ENCODE measurements around the gene GOLGA6A.
A peak's percentile ranks its signal among the peaks of the same experiment; 100 is the strongest.
"Not testable (repeated sequence)": the region's sequence is repeated elsewhere in the genome, so short reads cannot be mapped to it uniquely, and the experiment has no call there.

The GOLGA6A gene

DNA sequence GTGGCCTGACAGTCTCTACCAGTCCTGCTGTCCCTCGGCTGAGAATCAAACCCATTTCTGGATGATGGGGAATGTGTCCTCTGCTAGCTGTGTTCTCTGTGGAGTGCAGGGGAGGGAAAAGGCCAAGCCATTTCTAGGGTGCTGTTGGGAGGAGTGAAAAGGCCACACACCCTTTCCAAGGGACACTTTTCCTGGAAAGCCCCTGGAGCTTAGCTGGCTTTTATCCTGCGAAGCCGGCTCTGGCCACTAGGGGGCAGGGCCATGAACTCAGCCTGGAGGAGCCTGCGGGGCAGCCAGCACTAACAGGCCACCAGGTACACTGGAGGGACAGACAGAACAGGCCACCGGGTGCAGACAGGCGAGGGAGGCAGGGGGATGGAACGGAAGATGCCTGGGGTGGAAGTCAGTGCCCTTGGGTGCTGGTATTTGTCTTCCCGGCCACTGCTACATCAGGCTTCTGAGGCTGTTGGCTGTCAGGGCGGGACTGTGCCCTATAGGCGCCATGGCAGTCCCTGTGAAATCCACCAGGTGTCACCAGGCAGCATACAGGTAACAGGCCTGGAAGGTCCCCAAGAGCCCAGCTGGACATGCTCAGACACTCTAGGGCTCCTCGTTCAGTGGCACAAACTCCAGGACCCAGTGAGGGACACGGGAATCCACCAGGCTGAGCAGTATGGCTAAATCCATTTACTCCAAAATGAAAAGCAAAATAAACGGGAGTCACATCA, 16.5 kb downstream of the GOLGA6A start:
- not testable (repeated sequence) for H3K27ac Mint-ChIP-seq; H3K27me3 Mint-ChIP-seq (ENCODE audit: low read depth); H3K36me3 Mint-ChIP-seq (ENCODE audit: low read depth); H3K4me3 Mint-ChIP-seq; H3K9me3 Mint-ChIP-seq; H3K4me1 Mint-ChIP-seq
- TF ChIP-seq CTCF (IDR thresholded peaks at IDR 0.05; ENCODE audit: unreplicated experiment in 3 of 3): peak; percentile 61 to 63 (median 63)

- not testable (repeated sequence) for H3K36me3 Mint-ChIP-seq (ENCODE audit: low read depth); H3K27ac Mint-ChIP-seq; H3K4me3 Mint-ChIP-seq; H3K9me3 Mint-ChIP-seq; H3K4me1 Mint-ChIP-seq
- H3K27me3 Mint-ChIP-seq (ENCODE audit: low read depth): peaks cover 14% of the 10 kb centered on the region
These were observed 17.5 kb downstream of the GOLGA6A start for GRCh38 chr15:74064822-74065221.

DNA sequence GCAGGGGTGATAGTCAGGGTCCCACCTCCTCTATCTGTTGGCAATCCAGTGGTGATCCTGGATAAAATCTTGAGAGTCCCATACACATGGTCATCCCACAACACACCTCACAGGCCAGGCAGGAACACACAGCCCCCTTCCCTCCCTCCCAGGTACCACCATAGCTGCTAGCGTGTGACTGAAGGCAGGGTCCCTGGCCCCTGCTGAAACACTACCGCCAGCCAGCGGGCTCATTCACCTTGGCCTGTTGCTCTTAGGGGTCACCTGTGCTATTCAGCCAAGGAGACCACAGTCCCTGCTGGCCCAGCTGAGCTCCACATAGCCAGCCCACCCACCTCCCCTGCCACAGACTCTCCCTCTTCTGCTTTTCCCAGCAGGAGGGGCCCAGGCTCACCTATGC, 18.2 kb downstream of the GOLGA6A start:
- H3K27ac Mint-ChIP-seq; H3K9me3 Mint-ChIP-seq; H3K4me3 Mint-ChIP-seq; H3K36me3 Mint-ChIP-seq (ENCODE audit: low read depth); H3K4me1 Mint-ChIP-seq: not testable (repeated sequence)
- H3K27me3 Mint-ChIP-seq (ENCODE audit: low read depth): peaks cover 14% of the 10 kb centered on the region

DNA sequence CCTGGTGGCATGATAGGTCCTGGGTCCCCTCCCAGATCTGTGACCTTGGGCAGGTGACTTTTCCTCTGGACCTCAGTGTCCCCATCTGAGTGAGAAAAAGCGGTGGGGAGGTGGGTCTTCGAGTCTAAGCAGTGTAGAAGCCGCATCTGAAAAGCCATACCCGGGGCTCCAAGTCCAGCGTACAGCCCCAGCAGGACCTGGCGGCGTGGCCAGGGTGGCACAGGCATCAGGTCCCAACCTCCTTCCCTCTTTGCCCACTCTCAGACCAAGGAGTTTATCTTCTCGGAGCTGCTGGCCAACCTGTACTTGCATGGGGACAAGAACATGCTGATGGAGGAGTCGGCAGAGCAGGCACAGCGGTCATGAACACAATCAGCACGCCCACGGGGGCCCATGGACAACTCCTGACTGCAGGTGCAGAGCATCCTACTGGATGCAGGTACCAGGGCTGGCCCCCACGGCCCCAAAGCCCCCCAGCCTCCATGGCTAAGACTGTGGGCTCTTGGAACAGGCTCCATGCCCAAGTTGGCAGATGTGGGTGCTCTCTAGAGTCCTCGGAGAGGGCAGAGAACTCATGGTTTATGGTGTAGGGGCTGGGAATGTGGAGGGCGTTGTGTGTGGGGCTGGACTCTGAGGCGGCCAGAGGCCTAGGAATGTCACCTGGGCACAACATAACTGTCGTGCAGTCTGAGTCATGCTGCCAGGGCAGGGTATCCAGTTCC, 18.8 kb downstream of the GOLGA6A start:
- H3K4me1 Mint-ChIP-seq; H3K4me3 Mint-ChIP-seq; H3K9me3 Mint-ChIP-seq; H3K27ac Mint-ChIP-seq; H3K36me3 Mint-ChIP-seq (ENCODE audit: low read depth): not testable (repeated sequence)
- peaks cover 14% of the 10 kb centered on the region for H3K27me3 Mint-ChIP-seq (ENCODE audit: low read depth)

GRCh38 chr15:74062671-74063070, 19.7 kb downstream of the GOLGA6A start:
- H3K9me3 Mint-ChIP-seq: no peaks in the 10 kb centered on the region
- no peaks in the 10 kb centered on the region for H3K4me1 Mint-ChIP-seq
- H3K4me3 Mint-ChIP-seq: no peak overlapping the region
- H3K27me3 Mint-ChIP-seq (ENCODE audit: low read depth): peaks cover 14% of the 10 kb centered on the region
- no peak overlapping the region for H3K27ac Mint-ChIP-seq
- H3K36me3 Mint-ChIP-seq (ENCODE audit: low read depth): no peaks in the 10 kb centered on the region
- no peak for TF ChIP-seq CTCF (IDR thresholded peaks at IDR 0.05; ENCODE audit: unreplicated experiment in 3 of 3)

DNA sequence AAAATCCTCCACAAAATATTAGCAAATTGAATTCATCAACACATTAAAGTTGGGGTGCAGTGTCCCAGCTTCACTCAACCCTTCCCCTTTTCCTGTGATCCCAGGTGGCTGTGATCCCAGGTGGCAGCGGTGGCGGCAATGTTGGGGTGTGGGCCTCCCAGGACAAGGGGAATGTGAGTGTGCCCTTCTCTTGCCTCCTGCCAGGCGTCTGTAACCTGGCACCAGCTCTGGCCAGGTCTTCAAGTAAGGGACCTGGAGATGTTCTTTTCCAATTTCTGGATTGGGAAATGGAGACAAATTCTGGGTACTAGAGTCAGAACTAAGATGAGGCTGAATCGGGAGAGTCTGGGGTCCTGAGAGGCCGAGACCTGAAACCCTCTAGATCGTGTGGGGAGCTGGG, 20.1 kb downstream of the GOLGA6A start:
- no peaks in the 10 kb centered on the region for H3K4me1 Mint-ChIP-seq
- H3K27me3 Mint-ChIP-seq (ENCODE audit: low read depth): peaks cover 14% of the 10 kb centered on the region
- H3K27ac Mint-ChIP-seq: no peak overlapping the region
- H3K9me3 Mint-ChIP-seq: no peaks in the 10 kb centered on the region
- H3K4me3 Mint-ChIP-seq: no peak overlapping the region
- TF ChIP-seq CTCF (IDR thresholded peaks at IDR 0.05; ENCODE audit: unreplicated experiment in 3 of 3): no peak
- H3K36me3 Mint-ChIP-seq (ENCODE audit: low read depth): no peaks in the 10 kb centered on the region

DNA sequence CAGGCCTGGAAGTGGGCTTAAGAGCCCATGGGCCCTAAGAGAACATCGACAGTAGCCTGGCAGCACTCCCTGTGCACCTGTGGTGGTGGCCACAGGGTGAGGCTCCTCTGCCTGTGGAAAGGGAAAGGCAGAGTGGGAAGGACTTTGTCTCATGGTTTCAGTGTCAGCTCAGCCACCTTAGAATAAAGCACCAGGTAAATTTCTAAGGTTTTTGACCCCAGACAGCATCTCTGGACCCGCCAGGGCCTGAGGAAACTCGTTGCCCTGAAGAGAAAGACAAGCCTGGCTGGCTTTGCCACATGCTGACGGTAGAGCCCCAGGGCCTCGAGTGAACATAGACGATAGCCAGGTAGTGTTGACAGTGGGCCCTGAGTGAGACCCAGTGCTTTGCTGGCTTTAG, 22.1 kb downstream of the GOLGA6A start:
- H3K4me3 Mint-ChIP-seq: no peak overlapping the region

DNA sequence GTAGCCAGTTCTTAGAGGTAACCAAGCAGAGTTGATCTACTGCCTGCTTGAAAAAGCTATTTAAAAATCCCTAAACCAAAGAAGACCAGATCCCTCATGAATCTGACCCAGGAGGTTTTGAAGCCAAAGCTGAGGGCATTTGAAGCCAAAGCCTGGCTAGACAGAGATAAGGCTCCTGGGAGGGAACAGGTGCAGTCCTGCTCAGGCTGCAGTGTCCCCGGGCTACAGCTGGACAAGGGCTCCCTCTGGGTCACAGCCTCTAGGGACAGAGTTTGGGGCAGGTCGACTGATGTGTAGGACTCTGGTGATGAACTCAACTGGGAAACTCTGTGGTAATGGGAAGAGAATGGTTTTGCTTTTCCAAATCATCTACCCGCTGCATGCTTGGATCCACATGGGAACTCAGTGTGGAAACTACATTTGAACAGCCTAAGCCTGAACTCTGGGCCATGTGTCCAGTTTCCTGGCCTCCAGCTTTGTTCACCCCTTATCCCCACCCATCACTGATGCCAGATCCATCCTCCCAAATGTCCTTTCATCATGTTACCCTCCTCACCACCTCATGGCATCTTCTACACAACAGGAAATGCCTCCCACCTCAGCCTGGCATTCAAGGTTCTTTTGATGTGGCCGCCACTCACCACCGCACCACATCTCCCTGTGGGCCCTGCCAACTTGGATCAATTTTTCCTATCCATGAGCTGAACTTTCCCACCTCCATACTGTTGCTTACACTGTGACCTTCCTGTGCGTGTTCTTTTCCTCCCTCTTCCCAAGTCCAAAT, 23.1 kb downstream of the GOLGA6A start:
- not testable (repeated sequence) for H3K27ac Mint-ChIP-seq; H3K36me3 Mint-ChIP-seq (ENCODE audit: low read depth); H3K9me3 Mint-ChIP-seq; H3K4me1 Mint-ChIP-seq; H3K4me3 Mint-ChIP-seq
- peaks cover 15% of the 10 kb centered on the region for H3K27me3 Mint-ChIP-seq (ENCODE audit: low read depth)

More for the DNA sequence above, 22.1 kb downstream of the GOLGA6A start:
- no peak overlapping the region for H3K27ac Mint-ChIP-seq
- no peaks in the 10 kb centered on the region for H3K36me3 Mint-ChIP-seq (ENCODE audit: low read depth)
- no peaks in the 10 kb centered on the region for H3K9me3 Mint-ChIP-seq
- no peak for TF ChIP-seq CTCF (IDR thresholded peaks at IDR 0.05; ENCODE audit: unreplicated experiment in 3 of 3)
- H3K27me3 Mint-ChIP-seq (ENCODE audit: low read depth): peaks cover 14% of the 10 kb centered on the region
- no peaks in the 10 kb centered on the region for H3K4me1 Mint-ChIP-seq

DNA sequence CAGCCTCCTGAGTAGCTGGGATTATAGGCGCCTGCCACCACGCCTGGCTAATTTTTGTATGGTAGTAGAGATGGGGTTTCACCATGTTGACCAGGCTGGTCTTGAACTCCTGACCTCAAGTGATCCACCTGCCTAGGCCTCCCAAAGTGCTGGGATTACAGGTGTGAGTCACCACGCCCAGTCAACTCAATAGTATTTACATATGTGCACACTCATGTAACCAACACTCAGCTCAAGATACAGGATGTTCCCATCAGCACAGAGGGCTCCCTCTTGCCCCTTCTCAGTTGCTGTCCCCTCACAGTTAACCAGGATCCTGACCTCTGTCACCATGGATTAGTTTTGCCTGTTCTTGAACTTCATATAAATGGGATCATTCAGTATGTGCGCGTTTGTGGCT, 26.0 kb downstream of the GOLGA6A start:
- H3K9me3 Mint-ChIP-seq; H3K27ac Mint-ChIP-seq; H3K4me3 Mint-ChIP-seq; H3K36me3 Mint-ChIP-seq (ENCODE audit: low read depth): not testable (repeated sequence)
- H3K4me1 Mint-ChIP-seq: peaks cover 21% of the 10 kb centered on the region
- peaks cover 20% of the 10 kb centered on the region for H3K27me3 Mint-ChIP-seq (ENCODE audit: low read depth)
